22Rv1 (cell line): ENCODE results near the gene C18orf54.

Experiments used
- CTCF ChIP-seq: fragments of 450-650 bp; IDR thresholded peaks from 2 replicates; pipeline ENCODE4 v1.5.1; 2017; ENCODE audit warnings: mild to moderate bottlenecking
- ZFX ChIP-seq: fragments of 450-650 bp; IDR thresholded peaks from 2 replicates; pipeline ENCODE4 v1.6.1; 2017; ENCODE audit warnings: antibody characterized with exemption, borderline replicate concordance

DNA sequence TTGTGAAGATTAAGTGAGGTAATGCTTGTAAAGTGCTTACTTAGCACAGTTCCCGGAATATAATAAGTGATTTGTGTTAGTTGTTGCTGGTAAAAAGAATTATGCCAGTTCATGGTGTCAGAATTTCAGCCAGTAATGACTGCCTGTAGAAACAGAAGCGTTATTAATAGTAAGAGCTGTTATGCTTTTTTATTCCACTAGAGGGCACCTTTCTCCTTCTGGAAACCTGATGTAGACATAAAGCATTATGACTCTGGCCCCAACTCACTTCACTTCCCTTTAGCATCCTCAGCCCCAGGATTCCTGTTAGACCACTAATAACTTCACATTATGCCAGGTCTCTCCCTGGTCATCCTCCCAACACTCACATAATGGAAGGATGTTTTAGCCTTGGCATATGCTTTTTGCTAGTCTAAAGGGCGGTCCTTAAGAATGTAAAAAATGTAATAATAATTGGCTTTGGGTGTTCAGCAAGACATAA, 34.9 kb downstream of the C18orf54 start:
- TF ChIP-seq CTCF = peak; percentile 88
- no peak for TF ChIP-seq ZFX
